ENCODE results near the gene PRND. TPM values are rescaled to one million over a fixed set of nuclear protein-coding genes. Genes with fewer than 3 reads are reported as not detected.

The PRND gene
- total and polyA plus RNA-seq, 10 of the 15 experiments (the other 5 are each of a cell fraction or from before 2014, with no cell fraction given) = not detected

GRCh38 chr20:4720041-4720976 is 1.4 kb upstream of the PRND start (continued):
- TF ChIP-seq MYC (IDR thresholded peaks at IDR 0.05; ENCODE audit: insufficient read depth, insufficient read length, insufficient replicate concordance, low read length, severe bottlenecking) = no peak
- peak in 1 of 2 experiments; percentile 45; a peak in 1 of 4 replicates for TF ChIP-seq EP300 (IDR thresholded peaks at IDR 0.05; ENCODE audit: borderline replicate concordance in 1 of 2, control insufficient read depth in 1 of 2, low read depth in 2 of 2, low read length in 2 of 2)
- TF ChIP-seq IRF4 (IDR thresholded peaks at IDR 0.05; ENCODE audit: low read depth, low read length) = peak; percentile 82; the same call in 1 of the 2 replicates
- TF ChIP-seq, protein P1, sequence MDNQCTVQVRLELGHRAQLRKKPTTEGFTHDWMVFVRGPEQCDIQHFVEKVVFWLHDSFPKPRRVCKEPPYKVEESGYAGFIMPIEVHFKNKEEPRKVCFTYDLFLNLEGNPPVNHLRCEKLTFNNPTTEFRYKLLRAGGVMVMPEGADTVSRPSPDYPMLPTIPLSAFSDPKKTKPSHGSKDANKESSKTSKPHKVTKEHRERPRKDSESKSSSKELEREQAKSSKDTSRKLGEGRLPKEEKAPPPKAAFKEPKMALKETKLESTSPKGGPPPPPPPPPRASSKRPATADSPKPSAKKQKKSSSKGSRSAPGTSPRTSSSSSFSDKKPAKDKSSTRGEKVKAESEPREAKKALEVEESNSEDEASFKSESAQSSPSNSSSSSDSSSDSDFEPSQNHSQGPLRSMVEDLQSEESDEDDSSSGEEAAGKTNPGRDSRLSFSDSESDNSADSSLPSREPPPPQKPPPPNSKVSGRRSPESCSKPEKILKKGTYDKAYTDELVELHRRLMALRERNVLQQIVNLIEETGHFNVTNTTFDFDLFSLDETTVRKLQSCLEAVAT (IDR thresholded peaks at IDR 0.05) = peak; percentile 71; the same call in 1 of the 2 replicates
- no peak for TF ChIP-seq USF2 (IDR thresholded peaks at IDR 0.05; ENCODE audit: borderline replicate concordance, low read depth, low read length)
- TF ChIP-seq BACH1 (IDR thresholded peaks at IDR 0.05; ENCODE audit: borderline replicate concordance) = no peak
- peak; percentile 16; the same call in 1 of the 2 replicates for TF ChIP-seq PKNOX1 (IDR thresholded peaks at IDR 0.05)
- TF ChIP-seq NR2C2 (IDR thresholded peaks at IDR 0.05; ENCODE audit: borderline replicate concordance, control insufficient read depth, insufficient read length, low read depth) = no peak
- TF ChIP-seq IRF3 (IDR thresholded peaks at IDR 0.05) = no peak
- 0 out of 2 replicates have a peak, but pooled peaks have one; percentile 45 for TF ChIP-seq PML (IDR thresholded peaks at IDR 0.05; ENCODE audit: low read length)
- TF ChIP-seq BCL11A (IDR thresholded peaks at IDR 0.05; ENCODE audit: low read depth, low read length) = peak; percentile 48; the same call in 1 of the 2 replicates
- TF ChIP-seq POLR2A (IDR thresholded peaks at IDR 0.05; ENCODE audit: low read depth, low read length) = peak; percentile 37; the same call in 1 of the 2 replicates
- no peak for TF ChIP-seq NFXL1 (IDR thresholded peaks at IDR 0.05; ENCODE audit: borderline replicate concordance)
- TF ChIP-seq FOS (IDR thresholded peaks at IDR 0.05; ENCODE audit: borderline replicate concordance, extremely low read depth, insufficient read length) = no peak
- peak; percentile 98 for TF ChIP-seq ZNF384 (IDR thresholded peaks at IDR 0.05; ENCODE audit: borderline replicate concordance, low read depth, low read length)
- peak; percentile 44; the same call in 1 of the 2 replicates for TF ChIP-seq JUNB (IDR thresholded peaks at IDR 0.05)
- TF ChIP-seq SIX5 (IDR thresholded peaks at IDR 0.05; ENCODE audit: low read depth, low read length, severe bottlenecking) = no peak
- TF ChIP-seq E2F4 (IDR thresholded peaks at IDR 0.05; ENCODE audit: low read depth, low read length) = no peak
- no peak for TF ChIP-seq POLR2AphosphoS5 (IDR thresholded peaks at IDR 0.05; ENCODE audit: low read length)
- TF ChIP-seq RCOR1 (conservative IDR thresholded peaks at IDR 0.05; ENCODE audit: low read depth, low read length) = no peak
- TF ChIP-seq RBBP5 (conservative IDR thresholded peaks at IDR 0.05) = no peak
- TF ChIP-seq CEBPB (IDR thresholded peaks at IDR 0.05; ENCODE audit: borderline replicate concordance in 1 of 2, low read depth in 2 of 2, low read length in 2 of 2) = no peak
